ENCODE results near the gene RAF1.

DNA sequence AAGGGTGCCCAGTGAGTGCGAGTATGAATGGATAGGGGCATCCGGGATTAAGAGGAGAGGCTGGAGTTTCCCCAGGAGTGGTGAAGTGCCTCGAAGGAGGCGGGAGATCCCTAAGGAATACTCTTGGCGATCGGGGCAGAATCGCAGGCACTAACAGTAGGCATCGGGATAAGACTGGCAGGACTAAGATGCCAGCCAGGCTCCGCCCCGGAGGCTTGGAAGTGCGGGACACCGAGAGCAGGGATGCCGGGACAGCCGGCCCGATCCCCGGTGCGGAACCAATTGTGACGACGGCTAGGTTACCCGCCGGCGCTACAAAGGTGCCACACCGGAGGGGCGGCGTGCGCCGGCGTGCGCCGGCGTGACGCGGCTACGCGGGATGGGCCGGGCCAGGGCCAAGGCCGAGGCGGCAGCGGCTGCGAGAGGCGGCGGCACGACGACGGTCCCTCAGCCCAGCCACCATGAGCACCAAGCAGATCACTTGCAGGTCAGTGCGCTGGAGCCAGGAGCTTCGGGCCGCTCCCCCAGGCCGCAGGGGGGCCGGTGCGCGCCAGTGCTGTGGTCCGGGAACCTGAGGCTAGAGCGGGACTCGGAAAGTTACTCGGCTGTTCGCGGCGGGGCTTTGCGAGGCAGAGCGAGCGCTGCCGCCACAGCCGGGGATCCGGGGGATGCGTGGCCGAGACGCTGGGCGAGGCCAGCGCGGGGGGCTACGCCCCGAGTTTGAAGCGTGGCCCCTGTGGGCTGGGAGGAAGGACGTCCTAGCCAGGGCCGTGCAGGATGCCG is 107.0 kb downstream of the RAF1 start, which contains the start of gene MKRN2:
- TF ChIP-seq CTCF (IDR thresholded peaks at IDR 0.05) (no peak), POLR2AphosphoS5 (IDR thresholded peaks at IDR 0.05; ENCODE audit: low read depth, low read length) (peak; percentile 74)
- TF ChIP-seq, protein P1, sequence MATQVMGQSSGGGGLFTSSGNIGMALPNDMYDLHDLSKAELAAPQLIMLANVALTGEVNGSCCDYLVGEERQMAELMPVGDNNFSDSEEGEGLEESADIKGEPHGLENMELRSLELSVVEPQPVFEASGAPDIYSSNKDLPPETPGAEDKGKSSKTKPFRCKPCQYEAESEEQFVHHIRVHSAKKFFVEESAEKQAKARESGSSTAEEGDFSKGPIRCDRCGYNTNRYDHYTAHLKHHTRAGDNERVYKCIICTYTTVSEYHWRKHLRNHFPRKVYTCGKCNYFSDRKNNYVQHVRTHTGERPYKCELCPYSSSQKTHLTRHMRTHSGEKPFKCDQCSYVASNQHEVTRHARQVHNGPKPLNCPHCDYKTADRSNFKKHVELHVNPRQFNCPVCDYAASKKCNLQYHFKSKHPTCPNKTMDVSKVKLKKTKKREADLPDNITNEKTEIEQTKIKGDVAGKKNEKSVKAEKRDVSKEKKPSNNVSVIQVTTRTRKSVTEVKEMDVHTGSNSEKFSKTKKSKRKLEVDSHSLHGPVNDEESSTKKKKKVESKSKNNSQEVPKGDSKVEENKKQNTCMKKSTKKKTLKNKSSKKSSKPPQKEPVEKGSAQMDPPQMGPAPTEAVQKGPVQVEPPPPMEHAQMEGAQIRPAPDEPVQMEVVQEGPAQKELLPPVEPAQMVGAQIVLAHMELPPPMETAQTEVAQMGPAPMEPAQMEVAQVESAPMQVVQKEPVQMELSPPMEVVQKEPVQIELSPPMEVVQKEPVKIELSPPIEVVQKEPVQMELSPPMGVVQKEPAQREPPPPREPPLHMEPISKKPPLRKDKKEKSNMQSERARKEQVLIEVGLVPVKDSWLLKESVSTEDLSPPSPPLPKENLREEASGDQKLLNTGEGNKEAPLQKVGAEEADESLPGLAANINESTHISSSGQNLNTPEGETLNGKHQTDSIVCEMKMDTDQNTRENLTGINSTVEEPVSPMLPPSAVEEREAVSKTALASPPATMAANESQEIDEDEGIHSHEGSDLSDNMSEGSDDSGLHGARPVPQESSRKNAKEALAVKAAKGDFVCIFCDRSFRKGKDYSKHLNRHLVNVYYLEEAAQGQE (IDR thresholded peaks at IDR 0.05; ENCODE audit: insufficient read depth in 1 of 2, low read depth in 2 of 2, low read length in 1 of 2): 0 out of 4 replicates have a peak, but pooled peaks of 1 of the 2 experiments have one; percentile 42
